Right renal pelvis (tissue), 4 donors: Measurements from ENCODE around the gene OGA. TPM values are rescaled to one million over a fixed set of nuclear protein-coding genes. Genes with fewer than 3 reads are reported as not detected.

ENCODE experiments used
- DNase-seq, 4 donors: peaks; one replicate each; pipeline ENCODE4 v3.0.0-alpha.2; 2013; ENCODE audit warnings: low read depth in 4 of 4, low spot score in 3 of 4, missing footprints in 1 of 4
- polyA plus RNA-seq, 4 donors: library from polyadenylated mRNA; unstranded; fragments of 120-200 nt; gene quantifications; one replicate each; pipeline ENCODE4 v1.2.1, GENCODE V29; 2013; ENCODE audit not compliant: insufficient read length in 4 of 4

OGA gene
- polyA plus RNA-seq, 4 donors = 124 to 155 (median 144) TPM

- no peak for DNase-seq
Observed at GRCh38 chr10:101778151-101778780, 40.0 kb downstream of the OGA start.

GRCh38 chr10:101777619-101778145 lies 40.6 kb downstream of the OGA start:
- no peak for DNase-seq

GRCh38 chr10:101776161-101776817 lies 42.0 kb downstream of the OGA start:
- no peak for DNase-seq

GRCh38 chr10:101775273-101776160 lies 42.7 kb downstream of the OGA start, which contains the start of gene FGF8:
TSS of gene FGF8 (minus strand) at chr10:101776114. CDS start at chr10:101775900, 214 bp downstream.
- no peak for DNase-seq

GRCh38 chr10:101774589-101775272 lies 43.5 kb downstream of the OGA start:
- no peak for DNase-seq

GRCh38 chr10:101773923-101774588 lies 44.2 kb downstream of the OGA start:
- DNase-seq = no peak

GRCh38 chr10:101772895-101773761 lies 45.1 kb downstream of the OGA start:
- no peak for DNase-seq

GRCh38 chr10:101772017-101772894 lies 46.0 kb downstream of the OGA start:
- no peak for DNase-seq

- no peak for DNase-seq
Observed at GRCh38 chr10:101771380-101771779, 46.9 kb downstream of the OGA start.

GRCh38 chr10:101770331-101771215 lies 47.7 kb downstream of the OGA start:
- no peak for DNase-seq

GRCh38 chr10:101769541-101770180 lies 48.6 kb downstream of the OGA start:
- DNase-seq = no peak

GRCh38 chr10:101768791-101769170 lies 49.5 kb downstream of the OGA start:
- no peak for DNase-seq

- no peak for DNase-seq
Observed at GRCh38 chr10:101767966-101768790, 50.1 kb downstream of the OGA start.

- DNase-seq = no peak
Observed at GRCh38 chr10:101767600-101767945, 50.7 kb downstream of the OGA start.

GRCh38 chr10:101766753-101767599 lies 51.3 kb downstream of the OGA start:
- DNase-seq = no peak
